LNCaP clone FGC (cell line): ENCODE data around the gene ATE1.

ENCODE experiments used
- DNase-seq: peaks from one replicate; pipeline ENCODE4 v3.0.0-alpha.2; 2011; ENCODE audit warnings: low read depth
- H3K4me3 ChIP-seq: 2 replicates; pipeline ENCODE4 v1.5.1; 2011; ENCODE audit warnings: mild to moderate bottlenecking, low read depth, low read length, control low read depth
- CTCF ChIP-seq: IDR thresholded peaks from 2 replicates; pipeline ENCODE4 v1.5.1; 2012; ENCODE audit warnings: mild to moderate bottlenecking; ENCODE audit not compliant: control insufficient read depth, insufficient read depth; ENCODE audit errors: extremely low read depth

Gene ATE1

GRCh38 chr10:121783782-121784372 lies 144.0 kb downstream of the ATE1 start:
- no peak for DNase-seq
- TF ChIP-seq CTCF, result no peak
- H3K4me3 ChIP-seq, result no peak overlapping the region

- H3K4me3 ChIP-seq, result no peak overlapping the region
- DNase-seq, result no peak
- no peak for TF ChIP-seq CTCF
These were observed 146.7 kb downstream of the ATE1 start for GRCh38 chr10:121781101-121781500.

GRCh38 chr10:121774813-121775212 lies 153.0 kb downstream of the ATE1 start:
- no peak overlapping the region for H3K4me3 ChIP-seq
- DNase-seq, result no peak
- no peak for TF ChIP-seq CTCF

- no peak for DNase-seq
- H3K4me3 ChIP-seq, result no peak overlapping the region
- no peak for TF ChIP-seq CTCF
These were observed 153.4 kb downstream of the ATE1 start for GRCh38 chr10:121774404-121774803.

- H3K4me3 ChIP-seq, result no peak overlapping the region
- no peak for TF ChIP-seq CTCF
- no peak for DNase-seq
These were observed 154.9 kb downstream of the ATE1 start for GRCh38 chr10:121772884-121773283.

GRCh38 chr10:121772406-121772805 lies 155.4 kb downstream of the ATE1 start:
- no peak overlapping the region for H3K4me3 ChIP-seq
- no peak for DNase-seq
- TF ChIP-seq CTCF, result no peak

GRCh38 chr10:121771966-121772365 lies 155.9 kb downstream of the ATE1 start:
- no peak for DNase-seq
- no peak overlapping the region for H3K4me3 ChIP-seq
- TF ChIP-seq CTCF, result no peak
